Fibroblast of pulmonary artery (primary cell): ENCODE data around the gene RNU7-1.

Source experiments
- DNase-seq: peaks from one replicate; pipeline ENCODE4 v3.0.0-alpha.2; 2010; ENCODE audit warnings: low read depth
- H3K4me3 ChIP-seq: replicated peaks from 2 replicates; pipeline ENCODE4 v1.5.1; 2011; ENCODE audit warnings: low read depth, mild to moderate bottlenecking, control low read depth, low read length, moderate library complexity
- TF ChIP-seq, protein P1 (sequence below): IDR thresholded peaks from 2 replicates; pipeline ENCODE4 v1.5.1; 2011; ENCODE audit warnings: mild to moderate bottlenecking, control low read depth, low read length, inconsistent platforms; ENCODE audit errors: missing control alignments

RNU7-1 gene

GRCh38 chr12:6987956-6988553 is 44.4 kb downstream of the RNU7-1 start:
- H3K4me3 ChIP-seq, result no peak overlapping the region
- TF ChIP-seq, protein P1, sequence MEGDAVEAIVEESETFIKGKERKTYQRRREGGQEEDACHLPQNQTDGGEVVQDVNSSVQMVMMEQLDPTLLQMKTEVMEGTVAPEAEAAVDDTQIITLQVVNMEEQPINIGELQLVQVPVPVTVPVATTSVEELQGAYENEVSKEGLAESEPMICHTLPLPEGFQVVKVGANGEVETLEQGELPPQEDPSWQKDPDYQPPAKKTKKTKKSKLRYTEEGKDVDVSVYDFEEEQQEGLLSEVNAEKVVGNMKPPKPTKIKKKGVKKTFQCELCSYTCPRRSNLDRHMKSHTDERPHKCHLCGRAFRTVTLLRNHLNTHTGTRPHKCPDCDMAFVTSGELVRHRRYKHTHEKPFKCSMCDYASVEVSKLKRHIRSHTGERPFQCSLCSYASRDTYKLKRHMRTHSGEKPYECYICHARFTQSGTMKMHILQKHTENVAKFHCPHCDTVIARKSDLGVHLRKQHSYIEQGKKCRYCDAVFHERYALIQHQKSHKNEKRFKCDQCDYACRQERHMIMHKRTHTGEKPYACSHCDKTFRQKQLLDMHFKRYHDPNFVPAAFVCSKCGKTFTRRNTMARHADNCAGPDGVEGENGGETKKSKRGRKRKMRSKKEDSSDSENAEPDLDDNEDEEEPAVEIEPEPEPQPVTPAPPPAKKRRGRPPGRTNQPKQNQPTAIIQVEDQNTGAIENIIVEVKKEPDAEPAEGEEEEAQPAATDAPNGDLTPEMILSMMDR, result no peak
- DNase-seq, result no peak
